HG03039 (cell line): ENCODE results near the gene KCND3.
"Not testable (repeated sequence)": the region's sequence is repeated elsewhere in the genome, so short reads cannot be mapped to it uniquely, and the experiment has no call there.

Source experiments
- ATAC-seq: cut with Tn5 transposase; IDR thresholded peaks from one replicate; pipeline ENCODE4 v1.9.1; 2021; ENCODE audit warnings: mild to moderate bottlenecking, moderate library complexity; ENCODE audit not compliant: unreplicated experiment

The KCND3 gene

GRCh38 chr1:111747947-111748346, 241.5 kb downstream of the KCND3 start:
- no peak for ATAC-seq

DNA sequence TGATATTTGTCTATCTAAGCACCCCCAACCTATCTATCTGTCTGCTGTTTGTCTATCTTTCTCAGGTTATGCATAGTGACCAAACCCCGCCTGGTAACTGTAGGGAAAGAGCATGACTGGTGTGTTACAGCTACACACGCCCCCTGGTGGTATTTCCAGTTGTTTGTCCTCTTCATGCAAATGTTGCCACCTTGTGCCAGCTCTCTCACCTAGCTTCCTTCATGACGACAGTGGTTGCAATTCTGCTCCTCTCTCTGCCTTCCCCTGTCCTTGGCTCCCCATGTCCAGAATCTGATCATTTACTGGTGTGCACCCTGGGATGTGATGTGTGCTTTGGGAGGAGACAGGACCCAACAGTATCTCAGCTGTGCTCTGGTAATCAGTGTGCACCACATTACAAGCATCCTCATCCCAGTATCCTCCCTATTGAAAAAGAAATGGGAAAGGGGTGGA, 242.2 kb downstream of the KCND3 start:
- no peak for ATAC-seq

DNA sequence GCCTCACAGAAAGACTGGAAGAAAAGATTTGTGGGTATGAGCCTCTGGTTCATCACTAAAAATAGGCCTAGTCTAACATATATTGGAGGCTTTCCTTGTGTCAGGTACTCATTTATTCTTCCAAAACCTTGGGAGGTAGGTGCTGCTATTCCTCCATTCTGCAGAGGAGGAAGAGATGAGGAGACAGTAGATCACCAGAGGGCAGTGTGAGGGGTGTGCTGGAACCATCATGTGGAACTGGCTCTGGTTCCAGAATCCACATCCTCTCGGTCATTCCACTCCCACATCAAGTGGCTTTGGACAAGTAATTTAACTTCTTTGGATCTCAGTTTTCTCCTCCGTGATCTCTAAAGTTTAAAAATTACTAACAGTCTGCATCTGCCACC, 242.9 kb downstream of the KCND3 start:
- no peak for ATAC-seq

- no peak for ATAC-seq
Measured at GRCh38 chr1:111745675-111746613, 243.5 kb downstream of the KCND3 start.

DNA sequence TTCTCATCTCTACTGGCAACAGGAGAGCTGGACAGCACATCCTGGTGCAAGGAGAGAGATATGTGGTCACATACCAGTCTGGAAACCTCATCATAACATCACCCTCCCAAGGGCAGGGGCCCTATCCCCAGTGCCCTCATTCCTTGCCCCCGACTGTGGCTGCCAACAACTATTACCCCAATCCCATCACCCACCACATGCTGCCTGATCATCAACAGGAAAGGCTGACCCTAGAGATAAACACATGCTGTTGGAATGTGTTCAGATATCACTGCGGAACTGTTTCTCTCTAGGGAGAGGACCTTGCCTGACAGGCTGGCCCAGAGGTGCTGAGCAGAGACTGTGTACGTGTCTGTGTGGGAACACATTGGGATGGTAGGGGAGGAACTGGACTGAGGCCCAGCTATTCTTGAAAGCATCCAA, 245.8 kb downstream of the KCND3 start:
- no peak for ATAC-seq

- ATAC-seq: no peak
Measured at GRCh38 chr1:111742938-111743549, 246.4 kb downstream of the KCND3 start.

GRCh38 chr1:111742292-111742691, 247.2 kb downstream of the KCND3 start:
- not testable (repeated sequence) for ATAC-seq

DNA sequence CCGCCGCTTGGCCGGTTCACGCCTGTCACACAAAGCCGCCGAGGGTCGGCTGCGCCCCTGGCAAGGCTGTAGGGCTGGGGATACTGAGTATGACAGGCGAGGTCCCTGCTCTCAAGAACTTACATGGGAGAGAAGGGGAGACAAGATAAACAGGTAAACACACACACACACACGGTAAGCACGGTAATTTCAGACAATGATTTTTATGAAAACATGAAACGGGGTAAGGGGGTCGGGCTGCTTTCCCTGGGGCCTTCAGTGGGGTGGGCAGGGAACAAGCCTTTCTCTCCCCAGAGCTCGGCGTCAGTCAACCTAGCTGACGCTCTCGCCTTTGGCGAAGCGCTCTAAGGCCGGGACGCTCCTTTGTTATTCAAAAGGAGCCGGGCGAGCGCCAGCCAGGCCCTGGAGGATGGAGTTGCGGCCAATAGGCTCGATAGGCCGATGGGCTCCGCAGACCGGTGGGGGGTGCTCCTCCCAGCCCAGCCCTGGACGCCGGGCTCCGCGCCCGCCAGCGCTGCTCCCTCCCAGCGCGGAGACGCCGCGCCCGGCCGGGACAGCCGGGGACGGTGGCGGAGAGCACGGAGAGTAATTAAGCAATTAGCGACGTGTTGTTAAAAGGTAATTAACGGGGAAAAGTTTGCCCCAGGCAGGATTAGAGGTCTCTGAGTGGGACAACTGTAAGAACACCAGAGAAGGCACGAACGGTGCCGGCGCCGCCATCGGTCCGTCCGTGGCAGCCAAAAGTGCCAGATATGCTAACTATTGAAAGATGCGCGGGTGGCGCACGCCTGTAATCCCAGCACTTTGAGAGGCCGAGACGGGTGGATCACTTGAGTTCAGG, 249.3 kb downstream of the KCND3 start:
- no peak for ATAC-seq

GRCh38 chr1:111739194-111739924, 250.1 kb downstream of the KCND3 start, which contains the start of gene INKA2:
Gene INKA2, minus strand, starts transcription at chr1:111739395. Its CDS starts 153 bp downstream, at chr1:111739242.
- peak; percentile 81 for ATAC-seq

GRCh38 chr1:111738436-111739193, 250.9 kb downstream of the KCND3 start:
- ATAC-seq: peak; percentile 32

DNA sequence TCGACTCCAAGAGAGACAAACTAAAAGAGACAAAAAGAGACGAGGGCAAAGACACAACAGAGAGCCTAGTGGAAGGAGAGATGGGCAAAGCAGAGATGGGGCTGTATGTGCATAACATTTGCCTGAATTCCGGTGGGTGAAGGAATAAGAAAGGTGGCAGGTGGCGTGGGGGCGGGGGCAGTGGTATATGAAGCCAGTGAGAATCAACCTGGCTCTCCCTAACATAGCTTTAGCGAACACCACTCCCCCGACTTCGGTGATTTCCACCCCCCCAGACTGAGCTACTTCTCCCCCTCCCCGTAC, 251.4 kb downstream of the KCND3 start:
- no peak for ATAC-seq

GRCh38 chr1:111737216-111738132, 252.0 kb downstream of the KCND3 start:
- ATAC-seq: no peak

GRCh38 chr1:111736548-111737215, 252.8 kb downstream of the KCND3 start:
- ATAC-seq: no peak

DNA sequence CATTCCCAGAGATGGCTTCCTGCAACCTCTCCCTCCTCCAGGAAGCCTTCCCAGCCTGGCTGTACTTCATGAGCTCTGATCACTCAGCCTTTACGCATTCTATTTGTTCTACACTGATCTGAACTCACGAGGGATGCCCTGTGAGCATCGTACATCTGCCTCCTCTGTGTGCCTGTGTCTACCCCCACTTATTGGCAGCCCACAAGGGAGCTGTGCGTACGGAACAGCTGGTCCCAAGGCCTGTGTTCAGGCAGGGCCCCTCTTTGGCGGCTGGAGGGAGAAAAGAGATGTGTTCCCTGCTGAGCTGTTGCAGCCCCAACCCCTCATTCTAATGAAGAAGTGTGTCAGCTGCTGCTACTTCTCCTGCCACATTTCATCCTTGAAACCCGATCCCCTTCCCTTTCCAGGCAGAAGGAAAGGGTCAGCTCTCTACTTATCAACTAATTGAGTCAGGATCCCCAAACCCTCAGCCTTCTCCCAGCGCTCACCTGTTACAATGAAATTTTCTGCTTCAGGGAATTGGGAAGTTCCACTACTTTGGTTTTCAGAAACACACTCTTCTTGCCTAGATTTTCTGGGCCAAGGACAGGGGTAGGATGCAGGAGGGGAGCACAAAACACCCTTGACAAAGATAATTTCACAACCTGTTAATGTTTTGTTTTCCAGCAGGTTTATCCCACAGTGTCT, 253.5 kb downstream of the KCND3 start:
- no peak for ATAC-seq

DNA sequence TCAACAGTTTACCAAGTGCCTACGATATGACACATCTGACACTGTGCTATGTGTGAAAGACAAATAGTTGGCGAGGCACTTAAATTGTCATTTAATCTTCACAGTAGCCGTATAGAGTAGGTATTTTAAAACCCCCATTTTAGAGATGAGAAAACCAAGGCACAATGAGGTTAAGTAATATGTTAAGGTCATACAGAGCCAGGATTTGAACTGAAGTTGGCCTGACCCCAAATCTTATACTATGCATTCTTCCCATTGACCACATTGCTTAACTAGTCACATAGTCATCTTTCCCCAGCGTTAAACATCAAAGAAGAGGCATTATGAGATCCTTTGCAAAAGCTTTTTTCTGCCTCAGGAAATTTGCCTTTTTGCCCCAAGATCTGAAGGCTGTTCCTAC, 254.1 kb downstream of the KCND3 start:
- no peak for ATAC-seq

DNA sequence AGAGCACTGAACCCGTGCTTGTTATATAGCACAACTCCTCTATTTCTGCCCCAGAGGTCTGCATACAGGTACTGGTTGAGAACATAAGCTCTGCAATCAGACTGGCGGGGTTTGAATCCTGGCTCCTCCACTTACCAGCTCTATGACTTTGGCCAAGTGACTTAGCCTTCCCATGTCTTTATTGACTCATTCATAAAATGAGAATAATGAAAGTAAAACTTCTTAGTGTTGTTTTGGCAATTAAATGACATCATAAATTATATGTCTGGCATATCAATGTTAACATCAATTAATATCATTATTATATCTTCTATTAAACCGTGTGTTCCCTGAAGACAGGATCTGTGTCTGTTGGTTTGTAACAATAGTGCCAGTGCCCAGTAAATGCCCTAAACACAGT, 254.6 kb downstream of the KCND3 start:
- ATAC-seq: no peak

DNA sequence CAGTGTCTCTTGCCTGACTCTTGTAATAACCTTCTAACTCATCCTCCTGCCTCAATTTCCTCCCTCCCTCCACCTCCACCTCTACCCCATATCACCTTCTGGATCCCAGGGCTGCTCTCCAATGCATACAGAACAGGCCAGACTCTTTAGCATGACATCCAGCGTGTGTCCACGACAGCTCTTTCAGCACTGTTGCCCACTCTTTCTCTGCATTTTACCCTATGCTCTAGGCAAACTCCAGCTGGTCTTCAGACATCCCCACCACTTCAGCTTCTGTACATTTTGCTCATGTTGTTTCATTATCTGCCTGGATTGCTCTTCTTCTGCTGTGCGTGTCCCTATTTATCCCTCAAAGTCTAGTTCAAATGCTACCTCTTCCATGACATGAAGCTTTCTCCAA, 255.0 kb downstream of the KCND3 start:
- ATAC-seq: no peak

DNA sequence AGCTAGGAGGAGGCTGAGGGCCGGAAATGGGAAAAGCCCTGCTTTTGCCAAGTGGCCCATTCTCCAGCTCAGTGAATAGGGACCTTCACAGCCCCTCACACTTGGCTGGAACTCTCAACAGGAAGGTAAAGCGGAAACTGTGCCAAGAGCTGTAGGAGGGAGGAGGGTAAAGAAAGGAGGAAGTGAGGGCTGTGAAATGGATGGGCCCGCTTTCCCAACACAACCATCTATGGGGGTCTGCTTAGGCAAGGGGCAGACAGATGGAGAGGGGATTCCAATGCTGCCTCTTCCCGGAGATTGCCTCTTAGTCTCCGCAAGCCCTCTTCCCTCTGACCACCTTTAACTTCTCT, 255.5 kb downstream of the KCND3 start:
- ATAC-seq: no peak
